KMS-11 (cell line): ENCODE results near the gene AKAP13.

Experiments used
- H2AFZ ChIP-seq: fragments of 200-600 bp; sonication (generic); 2 replicates; pipeline ENCODE4 v1.6.1; 2016; ENCODE audit warnings: antibody characterized with exemption, mixed run types, low read depth
- H3K27ac ChIP-seq: fragments of 200-600 bp; sonication (generic); 2 replicates; pipeline ENCODE4 v1.6.1; 2016; ENCODE audit warnings: mild to moderate bottlenecking, mixed run types
- H3K27me3 ChIP-seq: fragments of 200-600 bp; sonication (generic); 2 replicates; pipeline ENCODE4 v1.6.1; 2017; ENCODE audit warnings: mild to moderate bottlenecking, low read depth, mixed run types, moderate library complexity; ENCODE audit not compliant: insufficient read depth
- H3K36me3 ChIP-seq: fragments of 200-600 bp; sonication (generic); 2 replicates; pipeline ENCODE4 v1.6.1; 2017; ENCODE audit warnings: mild to moderate bottlenecking, mixed run types; ENCODE audit not compliant: insufficient read depth
- H3K4me1 ChIP-seq: fragments of 200-600 bp; sonication (generic); 2 replicates; pipeline ENCODE4 v1.6.1; 2016; ENCODE audit warnings: mild to moderate bottlenecking, low read depth, mixed run types; ENCODE audit not compliant: poor library complexity, severe bottlenecking
- H3K4me2 ChIP-seq: fragments of 200-600 bp; sonication (generic); 2 replicates; pipeline ENCODE4 v1.7.0; 2016; ENCODE audit warnings: mild to moderate bottlenecking, mixed run types
- H3K4me3 ChIP-seq: fragments of 200-600 bp; sonication (generic); IDR thresholded peaks from 2 replicates; pipeline ENCODE4 v1.6.1; 2017; ENCODE audit warnings: low read depth, low read length, mixed read lengths; ENCODE audit not compliant: insufficient read depth
- H3K79me2 ChIP-seq: fragments of 200-600 bp; sonication (generic); 2 replicates; pipeline ENCODE4 v1.6.1; 2016; ENCODE audit warnings: low read depth, mixed run types; ENCODE audit not compliant: insufficient read depth
- H3K9ac ChIP-seq: fragments of 200-600 bp; sonication (generic); 2 replicates; pipeline ENCODE4 v1.6.1; 2016; ENCODE audit warnings: mild to moderate bottlenecking, mixed run types
- H4K20me1 ChIP-seq: fragments of 200-600 bp; sonication (generic); 2 replicates; pipeline ENCODE4 v1.6.1; 2016; ENCODE audit warnings: mild to moderate bottlenecking, mixed run types; ENCODE audit not compliant: insufficient read depth
- CTCF ChIP-seq: fragments of 200-600 bp; sonication (generic); conservative IDR thresholded peaks from 2 replicates; pipeline ENCODE4 v1.6.1; 2017; ENCODE audit warnings: low read depth, mild to moderate bottlenecking, antibody characterized with exemption, low read length, moderate library complexity, mixed read lengths

The AKAP13 gene

GRCh38 chr15:85563731-85564130, 183.3 kb downstream of the AKAP13 start:
- Histone ChIP-seq H3K79me2 (no peaks in the 10 kb centered on the region), H3K9ac (no peak overlapping the region), H3K27ac (no peak overlapping the region), H2AFZ (no peak overlapping the region), H3K36me3 (no peaks in the 10 kb centered on the region), H3K4me2 (no peak overlapping the region), H3K4me1 (no peaks in the 10 kb centered on the region), H3K27me3 (no peaks in the 10 kb centered on the region), H3K4me3 (no peak overlapping the region), H4K20me1 (no peaks in the 10 kb centered on the region)
- TF ChIP-seq CTCF = no peak

DNA sequence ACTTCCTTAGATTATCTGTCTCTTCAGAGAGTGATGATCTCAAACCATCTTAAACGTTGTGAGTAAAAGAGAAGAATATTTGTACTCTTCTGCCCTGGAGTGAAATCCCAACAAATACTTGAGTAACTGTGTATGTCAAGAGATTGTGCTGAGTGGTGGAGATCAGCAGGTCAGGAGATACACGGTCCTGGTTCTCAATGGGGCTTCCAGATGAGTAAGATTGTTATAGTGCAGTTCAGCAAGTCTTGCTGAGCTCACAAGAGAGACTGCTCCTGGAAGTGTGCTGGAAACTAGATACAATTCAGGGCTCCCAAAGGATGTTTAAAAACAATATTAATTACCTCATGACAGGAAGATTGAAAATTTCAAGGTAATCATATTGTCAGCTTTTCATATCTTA, 184.3 kb downstream of the AKAP13 start:
- Histone ChIP-seq H3K4me1 (no peaks in the 10 kb centered on the region), H3K79me2 (no peaks in the 10 kb centered on the region), H3K4me3 (no peak overlapping the region), H4K20me1 (no peaks in the 10 kb centered on the region), H3K36me3 (no peaks in the 10 kb centered on the region), H2AFZ (no peak overlapping the region), H3K4me2 (no peak overlapping the region), H3K9ac (no peak overlapping the region), H3K27me3 (no peaks in the 10 kb centered on the region), H3K27ac (no peak overlapping the region)
- no peak for TF ChIP-seq CTCF

GRCh38 chr15:85568261-85568808, 187.9 kb downstream of the AKAP13 start:
- H3K79me2 ChIP-seq = no peaks in the 10 kb centered on the region
- no peak overlapping the region for H3K4me2 ChIP-seq
- no peak for TF ChIP-seq CTCF
- no peaks in the 10 kb centered on the region for H4K20me1 ChIP-seq
- H3K36me3 ChIP-seq = no peaks in the 10 kb centered on the region
- no peaks in the 10 kb centered on the region for H3K4me1 ChIP-seq
- H3K4me3 ChIP-seq = no peak overlapping the region
- H2AFZ ChIP-seq = no peak overlapping the region
- no peak overlapping the region for H3K27ac ChIP-seq
- H3K27me3 ChIP-seq = no peaks in the 10 kb centered on the region
- H3K9ac ChIP-seq = no peak overlapping the region

DNA sequence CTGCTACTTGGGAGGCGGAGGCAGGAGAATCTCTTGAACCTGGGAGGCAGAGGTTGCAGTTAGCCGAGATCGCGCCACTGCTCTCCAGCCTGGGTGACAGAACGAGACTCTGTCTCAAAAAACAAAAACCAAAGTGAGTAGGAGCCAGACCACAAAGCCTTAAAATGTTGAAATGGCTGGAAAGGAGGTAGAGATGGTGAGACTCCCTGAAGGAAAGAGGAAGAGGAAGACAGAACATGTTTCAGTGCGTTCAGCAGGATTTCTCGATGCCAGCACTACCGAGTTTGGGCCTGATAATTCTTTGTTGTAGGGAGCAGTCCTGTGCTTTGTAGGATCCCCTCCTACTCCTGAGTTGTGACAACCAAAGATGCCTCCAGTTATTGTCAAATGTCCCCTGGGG, 189.9 kb downstream of the AKAP13 start:
- no peak overlapping the region for H3K9ac ChIP-seq
- no peaks in the 10 kb centered on the region for H3K36me3 ChIP-seq
- no peak overlapping the region for H3K4me3 ChIP-seq
- no peak overlapping the region for H2AFZ ChIP-seq
- H3K4me2 ChIP-seq = no peak overlapping the region
- no peaks in the 10 kb centered on the region for H3K4me1 ChIP-seq
- TF ChIP-seq CTCF = no peak
- no peaks in the 10 kb centered on the region for H3K27me3 ChIP-seq
- H3K27ac ChIP-seq = no peak overlapping the region
- no peaks in the 10 kb centered on the region for H4K20me1 ChIP-seq
- H3K79me2 ChIP-seq = no peaks in the 10 kb centered on the region
